Eye (tissue), 1 donor: ENCODE data around the gene SKI.
A peak's percentile ranks its signal among the peaks of the same experiment; 100 is the strongest.

Experiments used
- DNase-seq: peaks from one replicate; pipeline ENCODE4 v3.0.0-alpha.2; 2015

Gene SKI

GRCh38 chr1:2210786-2211185 lies 17.3 kb upstream of the SKI start:
- DNase-seq, result no peak

GRCh38 chr1:2212274-2212531 lies 15.9 kb upstream of the SKI start:
- no peak for DNase-seq

GRCh38 chr1:2212532-2213491 lies 15.3 kb upstream of the SKI start:
- DNase-seq, result peak; percentile 97

- peak; percentile 82 for DNase-seq
These were observed 14.3 kb upstream of the SKI start for GRCh38 chr1:2213576-2214505.

- no peak for DNase-seq
These were observed 13.4 kb upstream of the SKI start for GRCh38 chr1:2214541-2215241.

GRCh38 chr1:2215329-2215728 lies 12.8 kb upstream of the SKI start:
- DNase-seq, result no peak

- DNase-seq, result no peak
These were observed 12.0 kb upstream of the SKI start for GRCh38 chr1:2215909-2216766.

- DNase-seq, result no peak
These were observed 11.4 kb upstream of the SKI start for GRCh38 chr1:2216767-2217058.

- DNase-seq, result no peak
These were observed 6.8 kb upstream of the SKI start for GRCh38 chr1:2221271-2221670.

GRCh38 chr1:2224170-2224584 lies 3.9 kb upstream of the SKI start:
- no peak for DNase-seq

GRCh38 chr1:2224631-2225428 lies 3.3 kb upstream of the SKI start:
- no peak for DNase-seq

- DNase-seq, result peak; percentile 46
These were observed 1.4 kb upstream of the SKI start for GRCh38 chr1:2226525-2227345.

- DNase-seq, result peak; percentile 99
These were observed 568 bp upstream of the SKI start for GRCh38 chr1:2227346-2228156.

- DNase-seq, result no peak
These were observed 546 bp downstream of the SKI start for GRCh38 chr1:2228694-2229036.

- DNase-seq, result peak; percentile 78
These were observed 1.1 kb downstream of the SKI start for GRCh38 chr1:2229037-2229864.

- peak; percentile 62 for DNase-seq
These were observed 2.0 kb downstream of the SKI start for GRCh38 chr1:2229911-2230731.

GRCh38 chr1:2230781-2231531 lies 2.8 kb downstream of the SKI start:
- peak; percentile 55 for DNase-seq
